H9 (cell line): ENCODE data around the gene ARPC4. TPM values are rescaled to one million over a fixed set of nuclear protein-coding genes. Genes with fewer than 3 reads are reported as not detected.

ENCODE experiments used
- DNase-seq: peaks from one replicate; pipeline ENCODE4 v3.0.0-alpha.2; 2017
- H2AFZ ChIP-seq: one replicate; pipeline ENCODE4 v1.6.1; 2013; ENCODE audit warnings: mild to moderate bottlenecking, low read length, control low read depth, moderate library complexity
- H2AK5ac ChIP-seq: 2 replicates; pipeline ENCODE4 v1.6.1; 2013; ENCODE audit warnings: low read length, control low read depth, mixed read lengths; ENCODE audit not compliant: insufficient read length
- H2BK120ac ChIP-seq: one replicate; pipeline ENCODE4 v1.6.1; 2013; ENCODE audit warnings: low read depth, mild to moderate bottlenecking, low read length, control low read depth, inconsistent platforms; ENCODE audit not compliant: poor library complexity, severe bottlenecking
- H2BK12ac ChIP-seq: 2 replicates; pipeline ENCODE4 v1.6.1; 2013; ENCODE audit warnings: low read length, control low read depth, mixed read lengths, low read depth; ENCODE audit not compliant: insufficient read length
- H2BK15ac ChIP-seq: 2 replicates; pipeline ENCODE4 v1.6.1; 2013; ENCODE audit warnings: low read depth, low read length, control low read depth
- H2BK20ac ChIP-seq: one replicate; pipeline ENCODE4 v1.6.1; 2013; ENCODE audit warnings: low read depth, mild to moderate bottlenecking, low read length, control low read depth, inconsistent platforms; ENCODE audit not compliant: poor library complexity, severe bottlenecking
- H2BK5ac ChIP-seq: 2 replicates; pipeline ENCODE4 v1.6.1; 2013; ENCODE audit warnings: low read length, control low read depth, mixed read lengths; ENCODE audit not compliant: insufficient read length
- H3K14ac ChIP-seq: 2 replicates; pipeline ENCODE4 v1.6.1; 2013; ENCODE audit warnings: low read length, control low read depth; ENCODE audit not compliant: insufficient read depth
- H3K18ac ChIP-seq: 2 replicates; pipeline ENCODE4 v1.6.1; 2013; ENCODE audit warnings: low read depth, mild to moderate bottlenecking, mixed read lengths, low read length, control low read depth; ENCODE audit not compliant: insufficient read length
- H3K23ac ChIP-seq: 2 replicates; pipeline ENCODE4 v1.6.1; 2013; ENCODE audit warnings: low read length, control low read depth, mixed read lengths, low read depth; ENCODE audit not compliant: insufficient read length
- H3K23me2 ChIP-seq: 2 replicates; pipeline ENCODE4 v1.6.1; 2013; ENCODE audit warnings: low read depth, mild to moderate bottlenecking, mixed read lengths, low read length, control low read depth; ENCODE audit not compliant: insufficient read length, poor library complexity, severe bottlenecking
- H3K27ac ChIP-seq: 2 replicates; pipeline ENCODE4 v1.5.1; 2013; ENCODE audit warnings: low read length, control low read depth, mixed read lengths, low read depth; ENCODE audit not compliant: insufficient read length
- H3K27me3 ChIP-seq: 2 replicates; pipeline ENCODE4 v1.6.1; 2013; ENCODE audit warnings: low read length, control low read depth, inconsistent platforms; ENCODE audit not compliant: insufficient read depth
- H3K4ac ChIP-seq: 2 replicates; pipeline ENCODE4 v1.6.1; 2013; ENCODE audit warnings: low read depth, mild to moderate bottlenecking, control low read depth, inconsistent platforms, low read length, moderate library complexity
- H3K4me1 ChIP-seq: 2 replicates; pipeline ENCODE4 v1.6.1; 2013; ENCODE audit warnings: low read length, control low read depth, inconsistent platforms; ENCODE audit not compliant: insufficient read depth
- H3K4me2 ChIP-seq: 2 replicates; pipeline ENCODE4 v1.6.1; 2013; ENCODE audit warnings: low read length, control low read depth, mixed read lengths; ENCODE audit not compliant: insufficient read length, insufficient read depth
- H3K56ac ChIP-seq: 2 replicates; pipeline ENCODE4 v1.6.1; 2013; ENCODE audit warnings: low read depth, mild to moderate bottlenecking, mixed read lengths, low read length, control low read depth; ENCODE audit not compliant: insufficient read length
- H3K79me1 ChIP-seq: 2 replicates; pipeline ENCODE4 v1.6.1; 2013; ENCODE audit warnings: low read depth, mild to moderate bottlenecking, moderate library complexity, low read length, control low read depth, inconsistent platforms; ENCODE audit not compliant: insufficient read depth, poor library complexity, severe bottlenecking
- H3K79me2 ChIP-seq: 2 replicates; pipeline ENCODE4 v1.6.1; 2013; ENCODE audit warnings: low read length, control low read depth, inconsistent platforms; ENCODE audit not compliant: insufficient read depth
- H3K9ac ChIP-seq: 2 replicates; pipeline ENCODE4 v1.6.1; 2013; ENCODE audit warnings: low read length, control low read depth, mixed read lengths; ENCODE audit not compliant: insufficient read length; ENCODE audit errors: extremely low read depth
- H3K9me3 ChIP-seq: one replicate; pipeline ENCODE4 v1.6.1; 2013; ENCODE audit warnings: low read depth, low read length, inconsistent platforms; ENCODE audit not compliant: control insufficient read depth
- H3T11ph ChIP-seq: one replicate; pipeline ENCODE4 v1.6.1; 2013; ENCODE audit warnings: mild to moderate bottlenecking, low read length, control low read depth, inconsistent platforms
- H4K20me1 ChIP-seq: one replicate; pipeline ENCODE4 v1.6.1; 2013; ENCODE audit not compliant: control insufficient read depth, insufficient read length, insufficient read depth
- H4K5ac ChIP-seq: 2 replicates; pipeline ENCODE4 v1.6.1; 2013; ENCODE audit warnings: low read depth, mild to moderate bottlenecking, mixed read lengths, low read length, control low read depth; ENCODE audit not compliant: insufficient read length
- H4K8ac ChIP-seq: replicated peaks from 2 replicates; pipeline ENCODE4 v1.6.1; 2013; ENCODE audit warnings: low read length, control low read depth, mixed read lengths, low read depth; ENCODE audit not compliant: insufficient read length
- H4K91ac ChIP-seq: 2 replicates; pipeline ENCODE4 v1.6.1; 2013; ENCODE audit warnings: low read depth, mild to moderate bottlenecking, moderate library complexity, mixed read lengths, low read length, control low read depth; ENCODE audit not compliant: insufficient read length
- H3K27ac Mint-ChIP-seq, 3 experiments: 2 replicates in 2 of 3; 3 replicates in 1 of 3; pipeline ENCODE4 v1.8.0; 2020 to 2021; ENCODE audit warnings: mixed read lengths in 3 of 3, mild to moderate bottlenecking in 1 of 3, moderate library complexity in 1 of 3
- H3K27me3 Mint-ChIP-seq: 2 replicates; pipeline ENCODE4 v1.8.0; 2021; ENCODE audit warnings: low read depth, mild to moderate bottlenecking, moderate library complexity, mixed read lengths
- H3K36me3 Mint-ChIP-seq, 3 experiments: 2 replicates in 2 of 3; 3 replicates in 1 of 3; pipeline ENCODE4 v1.8.0; 2020 to 2021; ENCODE audit warnings: low read depth in 3 of 3, mixed read lengths in 3 of 3; ENCODE audit not compliant: insufficient read depth in 1 of 3
- H3K4me1 Mint-ChIP-seq, 2 experiments: 2 replicates each; pipeline ENCODE4 v1.8.0; 2020; ENCODE audit warnings: mixed read lengths in 2 of 2
- H3K4me3 Mint-ChIP-seq, 2 experiments: 2 replicates in 1 of 2; 3 replicates in 1 of 2; pipeline ENCODE4 v1.8.0; 2020 to 2021; ENCODE audit warnings: mild to moderate bottlenecking in 2 of 2, mixed read lengths in 2 of 2, moderate library complexity in 1 of 2
- H3K9me3 Mint-ChIP-seq, 2 experiments: 2 replicates in 1 of 2; 3 replicates in 1 of 2; pipeline ENCODE4 v1.8.0; 2020; ENCODE audit warnings: mild to moderate bottlenecking in 2 of 2, mixed read lengths in 2 of 2, moderate library complexity in 1 of 2
- WGBS: extraction: QIAGEN DNeasy Blood & Tissue Kit; methylation state at CpG from one replicate; pipeline ENCODE4 v1.1.7; 2013; ENCODE audit warnings: missing lambda C conversion rate, low lambda C conversion rate, mixed read lengths; ENCODE audit not compliant: insufficient read length; ENCODE audit errors: extremely low coverage; 5-methylcytosine and 5-hydroxymethylcytosine counted together
- total RNA-seq: library from RNA; stranded (reverse); gene quantifications from 2 replicates; pipeline ENCODE4 v1.2.1, GENCODE V29; 2021
- TF ChIP-seq, protein P1 (sequence below): fragments of 200-600 bp; sonication (generic); conservative IDR thresholded peaks from 3 replicates; pipeline ENCODE4 v1.8.0; 2021; ENCODE audit warnings: antibody characterized with exemption, mild to moderate bottlenecking

Gene ARPC4
- total RNA-seq, 1 experiment from 2014 or later = 161 TPM

DNA sequence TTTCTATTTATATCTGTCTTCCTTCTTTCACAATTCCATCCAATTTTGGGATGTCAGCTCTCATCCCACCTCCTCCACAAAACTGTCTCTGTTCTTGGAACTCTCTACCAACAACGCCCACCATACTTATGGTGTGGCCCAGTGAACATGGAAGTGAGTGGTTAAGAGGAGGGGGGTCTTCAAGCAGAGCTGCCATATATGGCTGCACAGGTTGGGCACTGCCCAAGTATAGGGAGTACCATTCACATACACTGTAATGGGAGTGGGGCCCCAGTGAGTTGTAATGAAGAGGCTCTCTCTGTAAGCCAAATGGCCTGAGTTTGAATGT, 15.2 kb upstream of the ARPC4 start:
- no peak overlapping the region for H3T11ph ChIP-seq
- H3K27me3 Mint-ChIP-seq = peaks cover 14% of the 10 kb centered on the region
- H3K27ac ChIP-seq = no peak overlapping the region
- H2BK20ac ChIP-seq = no peak overlapping the region
- no peak for DNase-seq
- H3K23me2 ChIP-seq = no peaks in the 10 kb centered on the region
- no peak overlapping the region for H3K56ac ChIP-seq
- no peak overlapping the region for H2BK120ac ChIP-seq
- no peak overlapping the region for H3K14ac ChIP-seq
- no peak overlapping the region for H2BK5ac ChIP-seq
- TF ChIP-seq, protein P1, sequence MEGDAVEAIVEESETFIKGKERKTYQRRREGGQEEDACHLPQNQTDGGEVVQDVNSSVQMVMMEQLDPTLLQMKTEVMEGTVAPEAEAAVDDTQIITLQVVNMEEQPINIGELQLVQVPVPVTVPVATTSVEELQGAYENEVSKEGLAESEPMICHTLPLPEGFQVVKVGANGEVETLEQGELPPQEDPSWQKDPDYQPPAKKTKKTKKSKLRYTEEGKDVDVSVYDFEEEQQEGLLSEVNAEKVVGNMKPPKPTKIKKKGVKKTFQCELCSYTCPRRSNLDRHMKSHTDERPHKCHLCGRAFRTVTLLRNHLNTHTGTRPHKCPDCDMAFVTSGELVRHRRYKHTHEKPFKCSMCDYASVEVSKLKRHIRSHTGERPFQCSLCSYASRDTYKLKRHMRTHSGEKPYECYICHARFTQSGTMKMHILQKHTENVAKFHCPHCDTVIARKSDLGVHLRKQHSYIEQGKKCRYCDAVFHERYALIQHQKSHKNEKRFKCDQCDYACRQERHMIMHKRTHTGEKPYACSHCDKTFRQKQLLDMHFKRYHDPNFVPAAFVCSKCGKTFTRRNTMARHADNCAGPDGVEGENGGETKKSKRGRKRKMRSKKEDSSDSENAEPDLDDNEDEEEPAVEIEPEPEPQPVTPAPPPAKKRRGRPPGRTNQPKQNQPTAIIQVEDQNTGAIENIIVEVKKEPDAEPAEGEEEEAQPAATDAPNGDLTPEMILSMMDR = no peak
- H2AFZ ChIP-seq = no peak overlapping the region
- no peak overlapping the region for H3K9ac ChIP-seq
- H3K4me2 ChIP-seq = no peak overlapping the region
- H3K18ac ChIP-seq = no peak overlapping the region
- no peak overlapping the region for H4K5ac ChIP-seq
- H2BK12ac ChIP-seq = no peak overlapping the region
- no peak overlapping the region for H3K27ac Mint-ChIP-seq
- H3K4ac ChIP-seq = no peak overlapping the region
- H3K9me3 Mint-ChIP-seq = no peaks in the 10 kb centered on the region
- H3K36me3 Mint-ChIP-seq = peaks cover 8 to 26% (median 20%) of the 10 kb centered on the region in 3 experiments; a peak in 6 of 7 replicates
- H3K4me3 Mint-ChIP-seq = no peak overlapping the region; a peak in 1 of 5 replicates
- H4K20me1 ChIP-seq = no peaks in the 10 kb centered on the region
- H3K9me3 ChIP-seq = no peaks in the 10 kb centered on the region
- no peaks in the 10 kb centered on the region for H3K79me2 ChIP-seq
- peaks cover 7 to 8% of the 10 kb centered on the region in 2 experiments; a peak in 3 of 4 replicates for H3K4me1 Mint-ChIP-seq
- H2AK5ac ChIP-seq = no peak overlapping the region
- H3K27me3 ChIP-seq = no peaks in the 10 kb centered on the region; the same call in 1 of the 2 replicates
- no peaks in the 10 kb centered on the region for H3K4me1 ChIP-seq
- no peak overlapping the region for H3K23ac ChIP-seq
- no peak overlapping the region for H4K91ac ChIP-seq
- no peaks in the 10 kb centered on the region for H3K79me1 ChIP-seq
- no peak overlapping the region for H4K8ac ChIP-seq
- no peak overlapping the region for H2BK15ac ChIP-seq
- no CpG with 5 or more reads among the region's 1 CpG for WGBS
